Measurements from ENCODE around the gene P2RX4.

DNA sequence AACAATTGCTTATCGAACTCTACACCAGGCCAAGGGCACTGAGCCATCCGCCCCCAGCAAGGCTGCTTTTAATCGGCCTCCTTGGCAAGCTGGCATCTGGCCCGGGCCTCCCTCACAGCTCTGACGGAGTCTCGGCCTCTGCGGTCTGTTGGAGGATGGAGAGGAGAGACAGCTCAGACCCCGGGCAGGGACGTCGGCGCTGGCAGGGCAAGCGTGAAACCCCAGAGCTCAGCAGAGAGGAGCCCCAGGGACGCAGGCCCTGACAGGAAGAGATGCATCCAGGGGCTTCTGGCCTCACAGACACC, 69.1 kb downstream of the P2RX4 start:
- TF ChIP-seq, protein P1, sequence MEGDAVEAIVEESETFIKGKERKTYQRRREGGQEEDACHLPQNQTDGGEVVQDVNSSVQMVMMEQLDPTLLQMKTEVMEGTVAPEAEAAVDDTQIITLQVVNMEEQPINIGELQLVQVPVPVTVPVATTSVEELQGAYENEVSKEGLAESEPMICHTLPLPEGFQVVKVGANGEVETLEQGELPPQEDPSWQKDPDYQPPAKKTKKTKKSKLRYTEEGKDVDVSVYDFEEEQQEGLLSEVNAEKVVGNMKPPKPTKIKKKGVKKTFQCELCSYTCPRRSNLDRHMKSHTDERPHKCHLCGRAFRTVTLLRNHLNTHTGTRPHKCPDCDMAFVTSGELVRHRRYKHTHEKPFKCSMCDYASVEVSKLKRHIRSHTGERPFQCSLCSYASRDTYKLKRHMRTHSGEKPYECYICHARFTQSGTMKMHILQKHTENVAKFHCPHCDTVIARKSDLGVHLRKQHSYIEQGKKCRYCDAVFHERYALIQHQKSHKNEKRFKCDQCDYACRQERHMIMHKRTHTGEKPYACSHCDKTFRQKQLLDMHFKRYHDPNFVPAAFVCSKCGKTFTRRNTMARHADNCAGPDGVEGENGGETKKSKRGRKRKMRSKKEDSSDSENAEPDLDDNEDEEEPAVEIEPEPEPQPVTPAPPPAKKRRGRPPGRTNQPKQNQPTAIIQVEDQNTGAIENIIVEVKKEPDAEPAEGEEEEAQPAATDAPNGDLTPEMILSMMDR (IDR thresholded peaks at IDR 0.05) = no peak
- no peak for TF ChIP-seq ZFX (IDR thresholded peaks at IDR 0.05; ENCODE audit: borderline replicate concordance)

All from 22Rv1 (cell line).